Astrocyte (in vitro differentiated cells and primary cell): ENCODE measurements around the gene LARGE1. TPM values are rescaled to one million over a fixed set of nuclear protein-coding genes. Genes with fewer than 3 reads are reported as not detected.

Experiments used
- DNase-seq: peaks from one replicate; pipeline ENCODE4 v3.0.0-alpha.2; 2010; ENCODE audit warnings: low read depth
- FAIRE-seq: peaks from 2 replicates; lab custom pipeline; 2011; peaks lifted over from hg19 to GRCh38; lab: Jason Lieb, UNC
- H2AFZ ChIP-seq: 2 replicates; pipeline ENCODE4 v1.6.0; 2012; ENCODE audit warnings: low read depth, low read length, inconsistent platforms
- H3K27ac ChIP-seq: 2 replicates; pipeline ENCODE4 v1.5.1; 2011; ENCODE audit warnings: low read depth, low read length, inconsistent platforms
- H3K27me3 ChIP-seq: 2 replicates; pipeline ENCODE4 v1.6.0; 2011; ENCODE audit warnings: low read length, inconsistent platforms; ENCODE audit not compliant: insufficient read depth
- H3K36me3 ChIP-seq: 2 replicates; pipeline ENCODE4 v1.5.1; 2011; ENCODE audit warnings: low read length, inconsistent platforms; ENCODE audit not compliant: insufficient read depth
- H3K4me1 ChIP-seq: 2 replicates; pipeline ENCODE4 v1.5.1; 2011; ENCODE audit warnings: low read length, inconsistent platforms; ENCODE audit not compliant: insufficient read depth
- H3K4me2 ChIP-seq: 2 replicates; pipeline ENCODE4 v1.6.0; 2012; ENCODE audit warnings: low read length, inconsistent platforms
- H3K4me3 ChIP-seq: 2 replicates; pipeline ENCODE4 v1.5.1; 2011; ENCODE audit warnings: low read depth, mild to moderate bottlenecking, low read length, inconsistent platforms; ENCODE audit not compliant: insufficient read depth
- H3K79me2 ChIP-seq: 2 replicates; pipeline ENCODE4 v1.6.0; 2012; ENCODE audit warnings: mild to moderate bottlenecking, low read length, inconsistent platforms; ENCODE audit not compliant: insufficient read depth
- H3K9ac ChIP-seq: 2 replicates; pipeline ENCODE4 v1.6.0; 2012; ENCODE audit warnings: mild to moderate bottlenecking, low read length, inconsistent platforms
- H3K9me3 ChIP-seq: 2 replicates; pipeline ENCODE4 v1.5.1; 2012; ENCODE audit warnings: low read depth, mild to moderate bottlenecking, low read length, inconsistent platforms; ENCODE audit not compliant: insufficient read depth
- H4K20me1 ChIP-seq: 2 replicates; pipeline ENCODE4 v1.6.0; 2012; ENCODE audit warnings: low read length, inconsistent platforms; ENCODE audit not compliant: insufficient read depth
- H3K27ac Mint-ChIP-seq: one replicate; pipeline ENCODE4 v1.8.0; 2021; ENCODE audit warnings: mild to moderate bottlenecking, mixed read lengths; ENCODE audit not compliant: unreplicated experiment
- H3K27me3 Mint-ChIP-seq: one replicate; pipeline ENCODE4 v1.8.0; 2021; ENCODE audit warnings: low read depth, mixed read lengths; ENCODE audit not compliant: unreplicated experiment
- H3K36me3 Mint-ChIP-seq: one replicate; pipeline ENCODE4 v1.8.0; 2021; ENCODE audit warnings: low read depth, mixed read lengths; ENCODE audit not compliant: unreplicated experiment
- H3K4me1 Mint-ChIP-seq: one replicate; pipeline ENCODE4 v1.8.0; 2021; ENCODE audit warnings: low read depth, mixed read lengths; ENCODE audit not compliant: unreplicated experiment
- H3K4me3 Mint-ChIP-seq: one replicate; pipeline ENCODE4 v1.8.0; 2021; ENCODE audit warnings: mild to moderate bottlenecking, moderate library complexity, mixed read lengths; ENCODE audit not compliant: unreplicated experiment
- H3K9me3 Mint-ChIP-seq: one replicate; pipeline ENCODE4 v1.8.0; 2021; ENCODE audit warnings: mild to moderate bottlenecking, mixed read lengths; ENCODE audit not compliant: unreplicated experiment
- CTCF ChIP-seq: IDR thresholded peaks from 2 replicates; pipeline ENCODE4 v1.5.1; 2011; ENCODE audit warnings: low read depth, mild to moderate bottlenecking, inconsistent platforms, low read length, moderate library complexity; ENCODE audit not compliant: insufficient read depth
- EZH2 ChIP-seq: IDR thresholded peaks from 2 replicates; pipeline ENCODE4 v1.6.1; 2012; ENCODE audit warnings: mild to moderate bottlenecking, low read length, inconsistent platforms; ENCODE audit not compliant: insufficient read depth
- total RNA-seq: library from RNA; stranded (reverse); gene quantifications from 2 replicates; pipeline ENCODE4 v1.2.1, GENCODE V29; 2021

The LARGE1 gene
- total RNA-seq, 1 donor from 2014 or later = 92.6 TPM

GRCh38 chr22:33400891-33401290, 519.4 kb downstream of the LARGE1 start:
- TF ChIP-seq EZH2 (no peak), CTCF (no peak)
- no peak overlapping the region for H3K4me3 Mint-ChIP-seq
- H3K9me3 ChIP-seq = no peaks in the 10 kb centered on the region
- peaks cover 21% of the 10 kb centered on the region for H3K4me1 Mint-ChIP-seq
- peak overlapping the region; percentile 5 for H3K27ac ChIP-seq
- H3K27ac Mint-ChIP-seq = peak overlapping the region; percentile 44
- H3K9me3 Mint-ChIP-seq = no peaks in the 10 kb centered on the region
- H3K9ac ChIP-seq = no peak overlapping the region
- H3K79me2 ChIP-seq = no peaks in the 10 kb centered on the region
- H3K36me3 Mint-ChIP-seq = peaks cover 26% of the 10 kb centered on the region
- no peaks in the 10 kb centered on the region for H4K20me1 ChIP-seq
- H3K4me1 ChIP-seq = peaks cover 14% of the 10 kb centered on the region
- no peak overlapping the region for H3K4me3 ChIP-seq
- no peaks in the 10 kb centered on the region for H3K27me3 Mint-ChIP-seq
- DNase-seq = no peak
- no peak for FAIRE-seq
- H3K4me2 ChIP-seq = peak overlapping the region; percentile 5
- H3K36me3 ChIP-seq = no peaks in the 10 kb centered on the region
- H3K27me3 ChIP-seq = no peaks in the 10 kb centered on the region
- no peak overlapping the region for H2AFZ ChIP-seq

GRCh38 chr22:33400061-33400840, 520.0 kb downstream of the LARGE1 start:
- no peaks in the 10 kb centered on the region for H3K79me2 ChIP-seq
- Mint-ChIP-seq H3K9me3 (no peaks in the 10 kb centered on the region), H3K4me1 (peaks cover 21% of the 10 kb centered on the region), H3K27me3 (no peaks in the 10 kb centered on the region), H3K27ac (no peak overlapping the region), H3K36me3 (peaks cover 28% of the 10 kb centered on the region), H3K4me3 (no peak overlapping the region)
- DNase-seq = no peak
- no peak for TF ChIP-seq EZH2
- TF ChIP-seq CTCF = no peak
- no peak overlapping the region for H3K4me3 ChIP-seq
- FAIRE-seq = no peak
- H3K27me3 ChIP-seq = no peaks in the 10 kb centered on the region
- H2AFZ ChIP-seq = no peak overlapping the region
- H3K4me1 ChIP-seq = peaks cover 14% of the 10 kb centered on the region
- H3K9me3 ChIP-seq = no peaks in the 10 kb centered on the region
- no peaks in the 10 kb centered on the region for H3K36me3 ChIP-seq
- H3K27ac ChIP-seq = no peak overlapping the region
- H4K20me1 ChIP-seq = no peaks in the 10 kb centered on the region
- no peak overlapping the region for H3K4me2 ChIP-seq
- no peak overlapping the region for H3K9ac ChIP-seq

GRCh38 chr22:33397381-33397907, 522.8 kb downstream of the LARGE1 start:
- Mint-ChIP-seq H3K9me3 (no peaks in the 10 kb centered on the region), H3K27me3 (no peaks in the 10 kb centered on the region), H3K4me3 (no peak overlapping the region), H3K36me3 (peaks cover 23% of the 10 kb centered on the region), H3K4me1 (peaks cover 16% of the 10 kb centered on the region), H3K27ac (no peak overlapping the region)
- H2AFZ ChIP-seq = no peak overlapping the region
- no peak for FAIRE-seq
- peaks cover 14% of the 10 kb centered on the region for H3K4me1 ChIP-seq
- no peaks in the 10 kb centered on the region for H3K36me3 ChIP-seq
- DNase-seq = no peak
- no peaks in the 10 kb centered on the region for H3K9me3 ChIP-seq
- H3K27ac ChIP-seq = no peak overlapping the region
- no peak overlapping the region for H3K4me3 ChIP-seq
- no peak overlapping the region for H3K9ac ChIP-seq
- no peaks in the 10 kb centered on the region for H3K79me2 ChIP-seq
- TF ChIP-seq CTCF (no peak), EZH2 (no peak)
- no peaks in the 10 kb centered on the region for H3K27me3 ChIP-seq
- H4K20me1 ChIP-seq = no peaks in the 10 kb centered on the region
- H3K4me2 ChIP-seq = no peak overlapping the region
